PC-9 (cell line): Measurements from ENCODE around the gene MYOZ2.

ENCODE experiments used
- CTCF ChIP-seq: fragments of 200-600 bp; sonication (generic); conservative IDR thresholded peaks from 2 replicates; pipeline ENCODE4 v1.6.1; 2017; ENCODE audit warnings: mixed run types, antibody characterized with exemption, mild to moderate bottlenecking, moderate library complexity
- EZH2 ChIP-seq: fragments of 200-600 bp; sonication (generic); IDR thresholded peaks from 2 replicates; pipeline ENCODE4 v1.8.0; 2017; ENCODE audit warnings: antibody characterized with exemption, low read depth

GRCh38 chr4:119209077-119209476 lies 73.4 kb downstream of the MYOZ2 start:
- TF ChIP-seq CTCF (no peak), EZH2 (no peak)
